RPMI7951 (cell line): Measurements from ENCODE around the gene KIF22. TPM values are rescaled to one million over a fixed set of nuclear protein-coding genes. Genes with fewer than 3 reads are reported as not detected.
A peak's percentile ranks its signal among the peaks of the same experiment; 100 is the strongest.

ENCODE experiments used
- DNase-seq: peaks from one replicate; pipeline ENCODE4 v3.0.0-alpha.2; 2012; ENCODE audit warnings: low read depth
- total RNA-seq: library from RNA; depleted of rRNA; stranded (reverse); fragments of >200 nt; shearing (Covaris generic); gene quantifications from 2 replicates; pipeline ENCODE4 v1.2.3, GENCODE V29; 2014

Gene KIF22
- total RNA-seq, 1 experiment from 2014 or later: 120 TPM

GRCh38 chr16:29804020-29804419, 13.5 kb downstream of the KIF22 start:
- DNase-seq: no peak

- DNase-seq: peak; percentile 50
These were observed 14.1 kb downstream of the KIF22 start for GRCh38 chr16:29804455-29805231.

GRCh38 chr16:29805232-29806098, 14.9 kb downstream of the KIF22 start:
- DNase-seq: peak; percentile 94

- no peak for DNase-seq
These were observed 15.6 kb downstream of the KIF22 start, which contains the start of gene MAZ for GRCh38 chr16:29806099-29806579. Gene MAZ, plus strand, starts transcription at chr16:29806529. Its CDS starts 173 bp downstream, at chr16:29806702.

- DNase-seq: peak; percentile 64
These were observed 16.3 kb downstream of the KIF22 start for GRCh38 chr16:29806641-29807425.

- DNase-seq: peak; percentile 94
These were observed 17.1 kb downstream of the KIF22 start for GRCh38 chr16:29807426-29808218.

GRCh38 chr16:29808219-29808900, 17.8 kb downstream of the KIF22 start:
- DNase-seq: no peak

GRCh38 chr16:29809031-29809747, 18.6 kb downstream of the KIF22 start:
- DNase-seq: no peak

- no peak for DNase-seq
These were observed 19.5 kb downstream of the KIF22 start for GRCh38 chr16:29809850-29810698.

- DNase-seq: no peak
These were observed 20.2 kb downstream of the KIF22 start for GRCh38 chr16:29810699-29811169.

- DNase-seq: peak; percentile 98
These were observed 20.8 kb downstream of the KIF22 start for GRCh38 chr16:29811170-29811895.

GRCh38 chr16:29811896-29812665, 21.5 kb downstream of the KIF22 start, which contains the start of gene PRRT2:
Gene PRRT2, plus strand, starts transcription at chr16:29812193. Its CDS starts 862 bp downstream, at chr16:29813055.
- peak; percentile 63 for DNase-seq

GRCh38 chr16:29812754-29813643, 22.4 kb downstream of the KIF22 start:
- DNase-seq: no peak

- DNase-seq: no peak
These were observed 23.4 kb downstream of the KIF22 start for GRCh38 chr16:29813644-29814562.

GRCh38 chr16:29814592-29814991, 24.0 kb downstream of the KIF22 start:
- no peak for DNase-seq
